GM21526 (cell line): ENCODE measurements around the gene AATK.
A peak's percentile ranks its signal among the peaks of the same experiment; 100 is the strongest.

Source experiments
- ATAC-seq: cut with Tn5 transposase; IDR thresholded peaks from one replicate; pipeline ENCODE4 v1.9.1; 2021; ENCODE audit warnings: moderate library complexity; ENCODE audit not compliant: unreplicated experiment, low FRiP score

The AATK gene

GRCh38 chr17:81118308-81119221 lies 47.5 kb downstream of the AATK start:
- ATAC-seq, result no peak

DNA sequence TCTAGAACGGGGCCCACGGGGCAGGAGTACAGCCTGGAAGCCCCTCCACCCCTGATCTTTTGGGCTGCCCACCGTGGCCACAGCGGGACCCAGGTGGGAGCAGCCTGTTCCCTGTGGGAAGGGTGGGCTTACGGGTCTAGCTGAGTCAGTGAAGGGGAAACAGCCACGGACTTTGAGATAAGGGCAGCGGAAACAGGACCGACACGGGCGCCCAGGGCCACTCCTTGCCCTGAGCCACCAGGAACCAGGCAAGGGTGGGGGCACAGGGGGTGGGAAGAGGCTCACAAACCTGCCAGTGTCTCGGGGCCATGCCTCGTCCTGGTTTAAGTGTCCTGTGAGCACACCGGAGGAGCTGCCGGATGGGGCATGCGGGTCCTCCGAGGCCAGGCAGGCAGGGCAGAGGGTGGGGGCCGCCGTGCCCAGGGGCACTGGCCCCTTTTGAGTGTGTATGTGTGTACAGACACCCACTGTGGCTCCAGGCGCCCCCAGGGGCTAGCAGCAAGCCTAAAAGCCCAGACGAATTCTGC lies 48.3 kb downstream of the AATK start:
- ATAC-seq, result no peak

DNA sequence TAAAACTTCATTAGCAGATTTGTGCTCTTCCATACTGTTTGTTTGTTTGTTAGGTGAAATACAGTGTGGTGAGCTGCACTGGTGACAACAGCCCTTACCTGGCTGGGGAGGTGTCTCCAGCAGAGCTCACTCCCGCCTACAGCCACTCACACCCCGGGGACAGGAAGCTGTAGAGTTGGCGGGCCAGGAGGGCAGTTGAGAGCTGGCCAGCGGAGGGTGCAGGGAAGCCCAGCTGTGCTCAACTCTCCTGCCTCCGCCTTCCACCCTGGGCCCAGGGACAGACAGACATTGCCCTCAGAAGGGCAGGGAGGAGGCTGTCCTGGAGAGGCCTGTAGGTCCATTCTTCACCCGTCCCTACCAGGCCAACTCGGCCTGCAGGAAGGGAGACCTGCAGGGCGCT lies 49.3 kb downstream of the AATK start:
- no peak for ATAC-seq

- no peak for ATAC-seq
Observed at GRCh38 chr17:81115749-81116464, 50.1 kb downstream of the AATK start.

DNA sequence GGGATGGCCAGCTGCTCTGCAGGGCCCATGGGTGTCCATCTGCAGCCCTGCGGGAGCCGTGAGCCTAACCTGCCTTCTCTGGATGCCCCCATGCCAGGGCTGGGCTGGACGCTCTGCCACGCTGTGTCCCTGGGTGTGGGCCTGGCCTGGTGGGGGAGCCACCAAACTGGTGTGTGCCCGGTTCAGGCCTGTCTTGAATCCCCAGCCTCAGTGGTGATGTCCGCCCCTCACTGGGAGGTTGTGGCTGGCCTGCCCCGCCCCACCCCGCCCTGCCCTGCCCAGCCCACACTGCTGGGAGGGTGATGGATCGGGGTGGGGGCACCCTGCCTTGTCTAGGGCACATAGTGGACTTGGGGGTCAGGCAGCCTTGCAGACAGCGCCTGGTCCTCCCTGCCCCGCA lies 50.8 kb downstream of the AATK start:
- no peak for ATAC-seq

GRCh38 chr17:81114351-81115093 lies 51.5 kb downstream of the AATK start:
- ATAC-seq, result no peak

GRCh38 chr17:81113158-81113724 lies 52.8 kb downstream of the AATK start:
- no peak for ATAC-seq

DNA sequence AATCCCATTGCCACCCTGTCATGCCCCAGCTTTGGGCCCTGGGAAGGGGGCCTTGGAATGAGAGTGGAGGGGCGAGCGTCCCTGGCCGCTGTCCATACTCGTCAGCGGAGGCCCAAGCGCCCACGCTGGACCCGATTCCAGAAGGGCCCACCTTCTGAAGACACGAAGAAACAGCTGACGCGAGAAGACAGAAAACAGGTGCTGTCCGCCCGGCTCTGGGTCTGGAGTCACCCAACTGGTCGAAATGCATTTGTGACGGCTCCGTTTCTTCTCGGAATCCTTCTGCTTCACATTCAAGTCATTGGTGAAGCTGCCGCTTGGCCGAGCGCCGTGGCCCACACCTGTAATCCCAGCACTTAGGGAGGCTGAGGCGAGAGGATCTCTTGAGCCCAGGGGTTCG lies 53.6 kb downstream of the AATK start:
- ATAC-seq, result no peak

DNA sequence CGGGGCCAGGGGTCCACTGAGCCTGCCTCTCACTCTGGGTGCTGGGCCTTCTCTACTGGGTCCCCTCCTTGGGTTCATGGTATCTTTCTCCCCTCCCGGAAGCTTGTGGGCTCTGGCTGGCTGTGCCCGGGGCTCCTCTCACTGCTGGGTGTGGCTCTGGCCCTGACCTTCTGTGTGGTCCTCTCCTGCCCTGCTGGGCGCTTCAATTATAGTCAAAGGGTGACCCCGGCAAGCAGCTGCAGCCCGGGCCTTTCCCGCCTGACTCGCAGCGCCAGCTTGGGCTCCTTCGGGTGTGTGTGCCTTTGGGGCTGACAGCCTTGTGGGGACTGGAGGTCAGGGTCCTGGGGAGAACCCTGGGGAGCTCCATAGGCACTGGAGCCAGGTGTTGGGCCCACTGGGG lies 55.0 kb downstream of the AATK start:
- no peak for ATAC-seq

DNA sequence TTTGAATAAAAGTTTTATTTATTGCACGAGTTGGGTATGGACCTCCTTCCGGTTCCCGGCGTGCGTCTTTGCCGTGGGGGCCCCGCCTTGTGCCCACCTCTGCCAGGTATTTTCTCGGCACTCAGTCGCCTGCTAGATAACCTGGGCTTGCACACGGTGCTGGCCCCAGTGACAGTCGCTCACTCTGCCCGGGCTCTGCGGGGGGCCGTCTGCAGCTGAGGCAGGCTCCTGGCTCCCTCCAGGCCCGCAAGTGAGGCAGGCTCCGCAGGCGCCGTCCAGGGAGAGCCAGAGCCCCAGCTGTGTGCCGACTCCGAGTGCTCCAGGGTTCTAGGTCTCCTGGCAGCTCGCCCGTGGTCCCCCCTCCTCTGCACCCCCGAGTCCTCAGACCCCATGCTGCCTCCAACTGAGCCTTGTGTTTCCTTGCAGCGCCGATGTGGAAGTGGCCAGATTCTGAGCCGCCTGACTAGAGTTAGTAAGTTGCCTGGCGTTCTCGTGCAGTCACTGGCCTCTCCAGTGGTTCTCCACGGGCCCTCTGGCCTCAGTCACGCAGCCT lies 55.5 kb downstream of the AATK start:
- no peak for ATAC-seq

- ATAC-seq, result no peak
Observed at GRCh38 chr17:81109957-81110356, 56.1 kb downstream of the AATK start.

DNA sequence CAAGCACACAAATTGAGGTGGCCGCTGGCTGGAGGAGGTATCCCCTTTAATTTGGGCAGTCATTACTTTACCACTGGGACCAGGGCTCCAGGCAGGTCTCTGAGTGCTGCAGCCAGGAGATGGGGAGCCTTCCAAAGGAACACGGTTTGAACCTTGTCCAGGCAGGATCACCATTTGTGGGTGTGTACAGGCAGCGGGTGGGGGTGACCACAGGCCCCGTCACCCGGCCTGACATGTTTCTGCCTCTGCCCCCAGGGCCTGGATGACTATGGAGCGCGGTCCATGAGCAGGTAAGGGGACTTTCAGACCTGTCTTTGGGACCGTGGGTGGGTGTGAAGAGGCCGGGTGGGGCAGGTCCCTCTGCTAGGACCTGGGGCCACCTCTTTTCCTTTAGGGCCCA lies 57.8 kb downstream of the AATK start:
- ATAC-seq, result no peak

DNA sequence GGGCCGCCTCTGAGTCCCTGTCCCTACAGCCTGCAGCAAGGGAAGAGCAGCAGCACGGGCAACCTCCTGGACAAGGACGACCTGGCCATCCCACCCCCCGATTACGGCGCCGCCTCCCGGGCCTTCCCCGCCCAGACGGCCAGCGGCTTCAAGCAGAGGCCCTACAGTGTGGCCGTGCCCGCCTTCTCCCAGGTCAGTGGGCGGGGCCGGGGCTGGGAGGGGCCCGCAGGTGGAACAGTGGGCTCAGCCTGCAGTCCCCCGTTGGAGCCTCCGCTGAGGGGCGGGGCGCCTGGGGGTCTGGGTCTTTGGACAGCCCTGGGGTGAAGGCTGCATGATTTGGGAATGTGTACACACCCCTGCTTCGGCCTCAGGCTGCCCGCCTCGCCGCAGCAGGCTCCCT lies 59.3 kb downstream of the AATK start:
- ATAC-seq, result no peak

GRCh38 chr17:81103379-81103778 lies 62.6 kb downstream of the AATK start:
- ATAC-seq, result no peak

DNA sequence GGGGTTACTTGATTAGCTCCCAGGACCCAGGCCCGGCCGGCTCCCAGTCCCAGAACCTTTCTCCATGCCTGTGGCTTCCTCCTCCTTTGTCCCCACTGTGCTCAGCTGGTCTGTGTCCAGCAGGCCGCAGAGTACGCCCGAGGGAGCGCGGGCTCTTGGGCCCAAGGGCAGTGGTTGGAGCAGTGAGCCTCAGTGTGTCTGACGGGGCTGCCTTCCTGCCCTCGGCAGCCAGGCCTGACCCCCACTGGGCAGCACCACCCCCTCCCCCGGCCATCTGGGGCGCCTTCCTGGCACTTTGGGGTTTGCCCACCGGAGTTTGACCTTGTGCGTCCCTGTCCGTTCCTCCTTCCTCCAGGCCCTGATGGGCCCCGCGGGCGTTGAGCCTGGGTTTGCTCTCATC lies 63.2 kb downstream of the AATK start:
- no peak for ATAC-seq

DNA sequence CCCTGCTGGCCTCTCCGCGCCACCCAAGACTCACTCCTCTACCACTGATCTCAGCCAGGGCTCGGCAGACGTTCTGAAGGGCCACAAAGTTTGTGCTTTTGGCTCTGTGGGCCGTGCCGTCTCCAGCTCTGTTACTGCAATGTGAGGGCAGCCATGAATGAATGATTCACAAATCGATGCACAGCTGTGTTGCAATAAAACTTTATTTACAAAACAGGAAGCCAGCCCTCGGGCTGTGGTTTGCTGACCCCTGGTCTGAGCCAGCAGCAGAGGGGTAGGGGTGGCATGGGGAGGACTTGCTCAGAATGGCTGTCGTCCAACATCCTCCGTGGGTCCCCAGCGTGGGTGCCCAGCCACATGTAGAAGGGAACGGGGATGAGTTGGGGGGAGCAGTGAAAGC lies 63.7 kb downstream of the AATK start:
- ATAC-seq, result no peak

- peak; percentile 77 for ATAC-seq
Observed at GRCh38 chr17:81101614-81102306, 64.3 kb downstream of the AATK start.

GRCh38 chr17:81100668-81101067 lies 65.4 kb downstream of the AATK start:
- no peak for ATAC-seq

DNA sequence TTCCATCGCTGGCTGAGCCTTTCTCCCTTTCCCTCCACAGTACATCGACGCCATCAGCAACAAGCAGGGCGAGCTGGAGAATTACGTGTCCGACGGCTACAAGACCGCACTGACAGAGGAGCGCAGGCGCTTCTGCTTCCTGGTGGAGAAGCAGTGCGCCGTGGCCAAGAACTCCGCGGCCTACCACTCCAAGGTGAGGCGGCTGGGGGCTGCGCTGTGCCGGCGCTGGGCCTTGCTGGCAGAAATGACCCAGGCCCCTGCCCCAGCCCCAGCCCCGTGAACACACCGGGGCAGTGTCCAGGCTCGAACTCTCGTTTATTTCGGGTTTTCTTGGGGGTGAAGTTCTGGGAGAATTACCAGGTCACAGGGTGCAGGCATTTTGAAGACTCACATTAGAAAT lies 66.1 kb downstream of the AATK start:
- ATAC-seq, result no peak

DNA sequence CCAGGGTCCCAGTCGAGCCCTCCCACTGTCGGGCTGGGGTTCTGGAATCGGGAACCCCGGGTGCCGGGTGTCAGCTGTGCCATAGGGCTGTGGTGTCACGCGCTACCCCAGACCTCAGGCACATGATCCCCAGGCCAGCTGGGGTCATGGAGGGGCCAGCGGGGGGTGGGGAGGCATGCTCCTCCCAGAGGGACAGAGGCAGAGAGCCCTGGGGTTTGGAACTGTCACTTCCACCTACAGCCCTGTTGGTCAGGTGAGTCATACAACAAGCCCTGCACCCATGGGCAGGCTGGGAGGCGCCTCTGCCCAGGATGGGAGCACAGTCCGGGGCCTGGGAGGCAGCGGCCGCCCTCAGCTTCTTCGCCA lies 68.1 kb downstream of the AATK start:
- no peak for ATAC-seq
